NCI-H2196 treated with DMSO at 0.1 percent for 48 hours (cell line): ENCODE results near the gene TMPRSS11D.

Experiments used
- DNase-seq: peaks from one replicate; lab custom pipeline; 2025; ENCODE audit not compliant: unreplicated experiment; lab: John Stamatoyannopoulos, UW

The TMPRSS11D gene, protein sequence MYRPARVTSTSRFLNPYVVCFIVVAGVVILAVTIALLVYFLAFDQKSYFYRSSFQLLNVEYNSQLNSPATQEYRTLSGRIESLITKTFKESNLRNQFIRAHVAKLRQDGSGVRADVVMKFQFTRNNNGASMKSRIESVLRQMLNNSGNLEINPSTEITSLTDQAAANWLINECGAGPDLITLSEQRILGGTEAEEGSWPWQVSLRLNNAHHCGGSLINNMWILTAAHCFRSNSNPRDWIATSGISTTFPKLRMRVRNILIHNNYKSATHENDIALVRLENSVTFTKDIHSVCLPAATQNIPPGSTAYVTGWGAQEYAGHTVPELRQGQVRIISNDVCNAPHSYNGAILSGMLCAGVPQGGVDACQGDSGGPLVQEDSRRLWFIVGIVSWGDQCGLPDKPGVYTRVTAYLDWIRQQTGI

DNA sequence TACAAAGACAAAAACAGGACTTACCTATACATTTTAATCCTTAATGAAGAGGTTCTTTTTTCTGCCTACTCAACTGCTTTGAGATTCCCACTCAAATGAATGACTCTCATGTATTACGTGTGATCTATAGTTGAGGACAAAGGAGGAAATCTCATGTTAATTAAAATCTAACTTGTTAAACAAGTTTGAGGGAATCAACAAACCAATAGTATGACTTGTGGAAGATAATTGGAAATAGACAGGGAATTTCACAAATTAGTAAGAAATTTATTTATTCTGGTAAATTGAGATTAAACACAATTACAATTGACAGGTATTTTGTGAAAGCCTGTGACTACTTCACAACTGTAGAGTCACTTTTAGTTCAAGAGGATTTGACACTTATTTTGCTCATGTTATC is at the start of gene TMPRSS11D:
TSS of gene TMPRSS11D (minus strand) at position 101 of the 400 bp plus-strand sequence. CDS start at position 32, 69 bp downstream.
- DNase-seq = no peak

DNA sequence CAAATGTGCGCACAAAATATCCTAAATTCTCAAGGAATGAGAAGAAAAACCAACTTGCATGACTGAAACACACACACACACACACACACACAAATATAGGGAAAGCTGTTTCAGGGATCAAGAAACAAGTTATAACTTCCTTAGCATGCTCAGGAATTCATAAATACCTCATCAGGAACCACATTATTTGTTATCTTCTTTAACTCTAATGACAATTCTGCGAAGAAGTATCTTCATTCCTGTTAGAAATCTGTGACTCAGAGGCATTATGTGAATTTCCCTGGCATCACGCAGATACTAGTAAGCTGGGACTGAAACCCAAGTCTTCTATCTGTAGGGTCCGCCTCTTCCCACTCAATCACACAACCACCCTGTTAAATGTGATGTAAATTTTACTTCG is 49.2 kb upstream of the TMPRSS11D start:
- DNase-seq = no peak

DNA sequence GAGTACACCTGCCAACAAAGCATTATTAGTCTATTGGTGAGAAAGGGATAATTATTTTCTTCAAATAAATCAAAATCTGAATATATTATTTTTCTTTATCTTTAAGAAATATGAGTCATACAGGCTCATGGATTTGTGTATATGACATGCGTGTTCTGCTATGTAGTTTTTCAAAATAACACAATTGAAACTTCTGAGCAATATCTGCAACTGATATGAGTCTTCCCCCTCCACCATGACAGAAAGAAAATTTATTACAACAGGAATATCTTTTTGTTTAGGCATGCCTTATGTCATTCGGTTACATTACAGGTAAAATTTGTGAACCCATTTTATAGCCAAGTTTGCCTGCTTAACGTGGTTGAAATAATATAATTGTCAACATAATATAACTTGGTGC is 47.5 kb upstream of the TMPRSS11D start:
- DNase-seq = no peak

DNA sequence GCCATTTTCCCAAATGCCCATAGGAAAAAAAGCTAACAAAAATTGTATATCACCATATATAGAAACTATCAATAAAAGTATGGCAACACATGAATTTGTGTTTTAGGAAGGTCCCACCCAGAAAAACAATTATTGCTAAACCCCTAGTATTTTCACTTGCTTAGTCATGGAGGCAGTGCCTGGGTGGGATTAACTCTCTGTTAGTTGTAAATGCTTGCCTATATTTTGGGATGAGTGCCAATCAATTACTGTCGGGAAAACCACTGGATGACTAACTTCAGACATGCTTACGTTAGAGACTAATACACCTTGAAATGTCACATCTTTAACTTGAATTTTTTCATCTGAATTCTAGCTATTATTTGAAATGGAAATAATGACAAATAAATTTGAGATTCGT is 45.6 kb upstream of the TMPRSS11D start:
- DNase-seq = no peak

DNA sequence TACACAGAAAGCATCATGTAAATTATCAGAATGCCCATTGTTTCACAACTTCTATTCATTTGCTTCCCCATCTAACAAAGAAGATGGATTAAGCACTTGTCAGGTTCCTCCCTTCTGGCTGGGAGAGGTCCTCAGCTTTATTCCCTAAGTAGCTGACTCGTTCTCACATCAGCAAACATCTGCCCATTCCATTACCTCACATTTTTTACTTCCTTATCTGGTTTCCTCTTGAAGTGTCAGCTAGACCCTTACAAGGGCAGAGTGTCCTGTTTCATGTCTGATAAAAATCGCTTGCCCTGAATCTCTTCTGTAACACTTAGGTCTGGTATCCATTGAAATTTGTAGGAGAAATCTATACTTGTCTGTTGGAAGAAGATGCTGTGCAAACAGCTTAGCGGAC is 44.7 kb upstream of the TMPRSS11D start:
- no peak for DNase-seq

DNA sequence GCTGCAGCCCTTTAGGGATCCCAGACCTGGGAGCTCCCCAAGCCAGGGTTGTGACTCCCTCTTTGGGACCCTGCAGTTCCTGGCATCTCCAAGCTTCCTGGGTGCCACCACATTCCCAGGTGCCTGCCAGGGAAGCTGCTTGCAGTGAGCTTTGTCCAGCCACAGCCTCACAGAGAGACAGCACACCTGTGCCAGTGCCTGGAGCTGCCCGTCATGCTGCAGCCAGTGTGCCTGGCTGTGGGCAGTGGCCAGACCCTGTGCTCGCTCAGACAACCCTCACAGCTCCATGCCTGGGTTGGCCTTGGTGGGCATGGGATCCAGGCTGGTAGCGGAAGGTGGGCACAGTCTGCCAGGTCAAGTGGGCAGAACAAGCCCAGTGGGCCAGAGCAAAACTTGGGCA is 43.4 kb upstream of the TMPRSS11D start:
- no peak for DNase-seq

DNA sequence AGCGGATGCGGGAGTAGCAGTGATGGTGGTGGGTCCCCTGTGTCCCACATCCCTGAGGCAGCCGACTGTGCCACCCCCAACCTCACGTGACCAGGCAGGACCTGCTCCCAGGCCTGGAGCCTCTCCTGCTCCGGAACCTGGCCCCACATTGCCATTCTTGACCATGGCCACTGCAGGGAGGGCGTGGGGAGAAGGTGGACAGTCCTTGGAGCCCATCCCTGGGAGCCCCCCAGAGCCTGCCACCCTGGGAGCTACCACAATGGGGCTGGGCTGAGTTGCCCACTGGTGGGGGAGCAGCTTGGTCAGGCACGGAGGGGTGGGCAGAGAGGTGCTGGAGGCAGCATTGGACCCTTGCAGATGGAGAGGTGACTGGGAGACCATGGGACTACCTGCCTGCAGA is 42.7 kb upstream of the TMPRSS11D start:
- no peak for DNase-seq

DNA sequence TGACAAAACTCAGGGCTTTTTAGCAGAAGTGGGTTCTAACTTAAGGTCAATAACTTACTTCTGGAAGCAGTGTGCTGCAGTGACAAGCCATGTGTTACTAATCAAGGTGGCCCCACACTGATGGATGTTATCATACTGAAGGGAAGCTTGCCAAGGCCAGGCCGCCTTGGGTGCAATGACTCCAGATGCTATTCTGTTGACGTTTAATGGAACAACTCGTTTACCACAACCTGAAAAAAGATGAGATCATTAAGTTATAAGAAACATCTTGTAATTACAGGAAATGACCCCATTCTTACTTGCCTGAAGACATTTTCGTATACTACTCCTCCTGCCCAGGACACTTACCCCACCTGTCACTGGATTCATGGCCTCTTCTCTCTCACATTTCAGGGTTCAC is 38.9 kb upstream of the TMPRSS11D start:
- no peak for DNase-seq

DNA sequence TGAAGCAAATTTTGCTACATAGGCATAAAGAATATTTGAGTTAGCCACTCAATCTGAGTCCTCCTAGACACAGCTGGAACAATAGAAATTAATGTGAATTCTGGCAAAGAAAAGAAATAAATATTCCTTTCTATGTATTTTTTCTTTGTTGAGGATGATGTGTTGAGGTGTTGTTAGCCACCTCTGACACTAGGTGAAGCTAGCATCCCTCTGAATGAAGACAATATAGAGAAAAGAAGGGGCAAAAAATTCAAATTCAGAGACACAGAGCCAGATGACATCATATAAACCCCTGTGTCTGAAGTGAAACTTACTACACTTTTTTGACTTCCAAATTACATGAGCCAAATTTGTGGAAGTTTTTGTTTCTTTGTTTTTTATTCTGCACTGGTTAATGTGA is 34.6 kb upstream of the TMPRSS11D start:
- no peak for DNase-seq

DNA sequence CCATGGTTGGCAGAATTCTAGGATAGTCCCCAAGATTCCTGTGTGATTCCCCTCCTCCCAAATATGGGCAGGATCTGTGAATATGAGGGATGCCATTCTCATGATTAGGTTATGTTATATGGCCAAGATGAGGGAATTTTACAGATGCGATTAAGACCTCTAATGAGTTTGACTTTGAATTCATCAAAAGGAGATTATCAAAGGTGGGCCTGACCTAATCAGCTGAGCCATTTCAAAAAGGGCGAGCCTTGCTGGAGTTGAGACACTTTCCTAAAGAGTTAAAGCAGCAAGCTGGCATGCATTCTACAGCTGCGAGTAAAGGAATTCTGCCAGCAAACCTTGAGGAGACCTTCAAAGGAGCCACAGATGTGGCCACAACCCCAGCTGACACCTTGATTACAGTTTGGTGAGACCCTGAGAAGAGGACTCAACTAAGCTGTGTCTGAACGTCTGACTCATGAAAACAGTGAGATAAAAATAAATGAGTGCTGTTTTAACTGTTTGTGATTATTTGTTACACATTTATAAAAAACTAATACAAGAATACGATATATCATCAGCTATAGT is 31.7 kb upstream of the TMPRSS11D start:
- no peak for DNase-seq

DNA sequence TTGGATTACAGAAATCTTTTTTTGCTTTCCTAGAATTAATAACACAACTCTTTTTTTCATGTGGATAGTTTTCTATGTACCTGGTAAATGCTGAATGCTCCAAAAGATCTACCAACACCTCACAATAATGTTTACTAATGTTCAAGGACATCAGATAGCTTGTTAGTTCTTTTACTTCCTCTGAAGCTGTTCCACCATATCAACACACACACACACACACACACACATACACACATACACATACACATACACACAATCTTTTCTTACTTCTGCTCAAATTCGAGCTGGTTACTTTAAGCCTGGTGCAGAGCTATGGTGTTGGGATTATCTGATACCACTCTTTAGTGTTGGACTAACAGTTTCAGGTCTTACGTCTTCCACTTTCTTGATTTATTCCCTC is 28.3 kb upstream of the TMPRSS11D start:
- no peak for DNase-seq

DNA sequence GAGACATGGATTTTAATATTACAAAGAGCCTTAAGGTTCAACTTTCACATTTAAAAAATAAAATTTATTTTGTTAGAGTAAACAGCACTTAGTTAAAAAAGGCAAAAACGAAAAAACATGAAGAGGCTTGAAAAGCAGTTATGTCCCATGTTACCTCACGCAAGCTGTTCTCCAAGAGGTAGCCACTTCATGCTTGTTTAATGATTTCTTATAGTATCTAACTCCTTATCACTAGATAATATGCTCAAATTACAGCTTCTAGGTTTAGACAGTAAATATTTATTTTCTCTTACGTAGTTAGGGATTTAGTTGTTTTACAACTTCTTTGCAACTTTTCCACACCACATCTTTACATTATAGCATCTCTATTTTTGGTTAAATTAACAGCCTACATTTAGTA is 27.8 kb upstream of the TMPRSS11D start:
- DNase-seq = no peak

DNA sequence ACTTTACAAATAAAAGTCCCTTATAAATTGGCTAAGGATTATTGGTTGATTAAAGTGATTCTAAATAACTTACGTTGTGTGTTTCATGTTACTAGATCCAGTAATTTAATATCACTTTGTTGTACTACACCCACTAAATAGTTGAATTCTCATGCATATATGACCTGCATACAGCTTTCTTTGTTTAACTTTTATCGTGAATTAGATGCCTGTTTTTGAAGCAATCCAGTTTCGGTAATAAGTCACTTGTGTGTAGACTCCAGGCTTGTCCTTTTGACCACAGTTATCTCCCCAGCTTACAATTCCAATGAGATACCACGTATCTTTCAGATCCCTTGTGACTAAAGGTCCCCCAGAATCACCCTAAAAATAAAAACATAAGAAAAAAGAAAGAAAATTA is 27.3 kb upstream of the TMPRSS11D start:
- DNase-seq = no peak

DNA sequence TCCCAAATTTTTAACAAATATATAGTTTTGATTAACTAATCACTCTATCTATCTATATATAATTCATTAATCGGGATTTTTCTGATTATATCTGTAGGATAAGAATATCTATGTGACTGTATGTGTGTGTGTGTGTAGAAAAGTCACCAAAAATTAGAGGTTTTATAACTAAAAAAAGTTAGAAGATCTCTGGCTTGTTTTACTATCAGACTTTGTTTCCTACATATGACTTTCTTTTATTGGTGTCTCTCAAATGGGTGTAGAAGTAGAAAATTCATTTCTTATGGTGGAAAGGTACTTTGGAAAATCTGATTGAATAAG is 26.7 kb upstream of the TMPRSS11D start:
- no peak for DNase-seq

DNA sequence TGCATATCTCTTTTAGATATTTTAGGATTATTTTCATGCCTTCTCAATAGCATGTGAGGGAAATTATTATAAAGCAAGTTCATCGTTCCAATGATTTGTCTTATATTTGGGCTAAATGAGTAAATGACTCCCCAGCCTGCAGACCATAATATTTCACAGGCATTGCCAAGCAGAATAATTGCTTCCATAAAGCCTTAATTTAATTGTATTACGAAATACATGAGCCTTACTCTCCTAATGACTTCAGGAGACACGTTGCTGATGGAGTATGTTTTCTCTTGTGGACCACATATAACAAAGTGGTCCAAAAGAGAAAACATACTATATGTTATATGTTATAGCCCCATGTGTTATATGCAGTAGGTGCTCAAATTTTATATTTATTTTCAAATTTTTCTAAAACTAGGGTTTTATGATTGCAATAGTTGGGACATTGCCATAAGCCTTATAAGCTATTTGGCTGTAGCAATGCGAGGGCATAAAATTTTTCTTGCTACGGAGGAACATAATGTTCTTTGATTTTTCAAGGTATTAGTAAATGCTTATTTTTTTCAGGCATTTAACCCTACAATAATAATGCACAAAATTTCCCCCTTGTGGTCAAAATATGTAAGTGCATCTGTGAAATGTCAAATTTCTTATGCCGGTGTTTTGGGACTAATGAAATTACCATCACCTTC is 26.2 kb upstream of the TMPRSS11D start:
- no peak for DNase-seq

DNA sequence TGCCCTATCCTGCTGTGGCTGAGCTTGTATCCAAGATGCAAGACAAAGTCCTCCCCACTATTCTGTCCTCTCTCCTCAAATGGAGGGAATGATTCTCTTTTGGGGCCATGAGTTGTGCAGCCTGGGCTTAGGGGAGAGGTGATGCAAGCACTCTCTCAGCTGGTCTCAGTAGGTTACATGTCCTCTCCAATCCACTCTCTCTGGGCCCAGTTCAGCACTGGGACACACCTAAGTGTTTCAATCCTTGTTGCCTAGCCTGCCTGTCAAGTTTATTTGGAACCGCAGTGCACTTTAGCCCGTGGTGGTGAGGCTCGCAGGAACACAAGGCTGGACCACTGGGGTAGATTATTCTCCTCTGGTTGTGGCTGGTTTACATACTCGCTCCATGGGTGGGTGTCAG is 23.8 kb upstream of the TMPRSS11D start:
- no peak for DNase-seq

DNA sequence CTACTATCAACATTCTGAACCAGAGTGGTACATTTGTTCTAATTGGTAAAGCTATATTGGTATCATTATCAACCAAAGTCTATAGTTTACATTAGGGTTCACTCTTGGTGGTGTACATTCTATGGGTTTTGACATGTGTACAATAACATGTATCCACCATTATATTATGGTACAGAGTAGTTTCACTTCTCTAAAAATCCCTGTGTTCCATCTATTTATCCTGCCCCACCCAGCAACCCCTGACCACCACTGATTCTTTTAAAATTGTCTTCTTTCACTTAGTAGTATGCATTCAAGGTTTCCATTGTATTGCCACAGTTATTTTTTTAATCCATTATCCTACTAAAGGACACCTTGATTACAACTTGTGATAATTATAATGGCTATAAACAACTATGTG is 15.3 kb upstream of the TMPRSS11D start:
- DNase-seq = no peak

DNA sequence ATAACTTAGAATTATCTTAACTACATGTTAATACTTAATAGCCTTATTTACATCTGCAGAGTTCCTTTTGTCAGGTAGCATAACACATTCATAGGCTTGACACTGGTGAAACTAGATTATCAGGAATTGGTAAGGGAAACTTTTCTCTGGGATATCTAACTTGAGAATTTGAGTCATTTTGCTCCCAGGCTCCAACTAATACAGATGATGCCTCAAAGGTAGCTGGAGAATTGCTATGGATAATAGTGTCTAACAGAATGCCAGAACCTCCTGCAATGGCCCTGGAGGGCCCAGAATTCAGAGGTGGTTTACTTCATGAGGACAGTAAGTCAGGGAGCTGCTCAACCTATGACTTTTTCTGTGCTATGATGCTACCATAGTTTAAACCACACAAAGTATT is 13.9 kb upstream of the TMPRSS11D start:
- no peak for DNase-seq

DNA sequence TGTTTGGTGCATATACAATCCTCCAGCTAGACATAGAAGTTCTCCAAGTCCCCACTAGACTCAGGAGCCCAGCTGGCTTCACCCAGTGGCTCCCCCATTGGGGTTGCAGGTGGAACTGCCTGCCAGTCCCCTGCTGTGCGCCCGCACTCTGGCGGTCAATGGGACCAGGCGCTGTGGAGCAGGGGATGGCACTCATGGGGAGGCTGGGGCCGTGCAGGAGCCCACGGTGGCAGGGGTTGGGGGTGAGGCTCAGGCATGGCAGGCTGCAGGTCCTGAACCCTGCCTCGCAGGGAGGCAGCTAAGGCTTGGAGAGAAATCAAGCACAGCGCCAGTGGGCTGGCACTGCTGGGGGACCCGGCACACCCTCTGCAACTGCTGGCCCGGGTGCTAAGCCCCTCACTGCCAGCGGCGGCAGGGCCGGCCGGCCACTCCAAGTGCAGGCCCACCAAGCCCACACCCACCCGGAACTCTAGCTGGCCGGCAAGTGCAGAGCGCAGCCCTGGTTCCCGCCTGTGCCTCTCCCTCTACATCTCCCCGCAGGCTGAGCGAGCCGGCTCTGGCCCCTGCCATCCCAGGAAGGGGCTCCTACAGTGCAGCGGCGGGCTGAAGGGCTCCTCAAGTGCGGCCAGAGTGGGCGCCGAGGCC is 12.7 kb upstream of the TMPRSS11D start:
- no peak for DNase-seq

DNA sequence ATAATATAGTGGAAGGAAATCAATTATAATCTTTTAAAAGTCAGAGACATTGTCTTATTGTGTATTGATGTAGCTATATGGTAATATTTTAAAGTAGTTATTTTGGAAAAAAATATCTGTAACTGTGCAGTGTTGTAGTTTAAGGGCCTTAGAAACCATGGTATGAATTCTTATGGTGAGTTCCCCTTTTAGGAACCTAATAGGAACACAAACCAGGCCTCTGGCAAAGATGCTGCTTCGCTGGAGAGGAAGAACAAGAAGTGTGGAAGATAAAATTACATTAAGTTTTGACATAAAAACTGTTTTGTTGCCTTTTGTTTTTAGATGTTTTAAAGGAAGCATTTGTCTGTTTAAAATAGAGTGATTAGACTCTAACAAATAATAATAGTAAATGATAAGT is 10.9 kb upstream of the TMPRSS11D start:
- DNase-seq = no peak

DNA sequence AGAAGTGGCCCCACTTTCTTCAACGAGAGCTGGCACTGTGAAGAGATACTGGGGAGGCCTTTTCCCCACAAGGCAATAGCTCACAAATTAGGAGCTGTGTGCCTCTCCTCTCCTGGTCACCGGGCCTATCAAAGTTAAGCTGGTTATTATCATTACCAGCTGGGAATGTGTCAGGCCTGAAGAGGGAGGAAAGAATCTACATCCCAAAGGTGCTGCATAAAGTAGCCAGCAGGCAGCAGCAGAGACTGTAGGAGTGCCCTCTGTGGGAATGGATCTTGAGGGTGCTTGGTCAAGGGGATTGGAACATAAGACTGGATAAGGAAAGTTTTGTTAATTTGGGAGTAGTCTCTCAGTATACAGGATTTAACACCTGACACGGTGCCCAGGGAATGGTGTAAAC is 9.1 kb upstream of the TMPRSS11D start:
- DNase-seq = no peak

DNA sequence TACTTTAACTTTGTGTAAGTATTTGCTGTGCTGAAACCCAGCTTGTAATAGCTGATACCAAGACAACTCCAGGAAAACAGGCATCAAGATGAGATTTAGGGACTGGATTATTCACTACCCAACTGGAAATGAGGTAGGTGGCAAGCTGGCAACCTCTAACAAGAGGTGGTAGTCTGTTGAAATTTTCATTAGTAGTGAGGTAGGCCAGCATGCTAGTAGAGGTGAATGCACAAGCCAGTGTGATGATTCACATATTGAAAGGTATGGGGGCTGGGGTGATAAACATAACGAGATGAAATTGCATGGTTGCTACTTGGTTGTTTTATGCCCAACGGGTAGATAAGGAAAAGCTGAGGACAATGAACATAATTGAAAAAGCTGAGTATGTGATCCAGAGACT is 8.5 kb upstream of the TMPRSS11D start:
- DNase-seq = no peak
